GM12801 (cell line): ENCODE data around the gene RRAGA.

Experiments
- CTCF ChIP-seq: IDR thresholded peaks from one replicate; pipeline ENCODE4 v1.5.1; 2011; ENCODE audit warnings: control low read depth; ENCODE audit not compliant: insufficient read length; ENCODE audit errors: extremely low read depth

The RRAGA gene

DNA sequence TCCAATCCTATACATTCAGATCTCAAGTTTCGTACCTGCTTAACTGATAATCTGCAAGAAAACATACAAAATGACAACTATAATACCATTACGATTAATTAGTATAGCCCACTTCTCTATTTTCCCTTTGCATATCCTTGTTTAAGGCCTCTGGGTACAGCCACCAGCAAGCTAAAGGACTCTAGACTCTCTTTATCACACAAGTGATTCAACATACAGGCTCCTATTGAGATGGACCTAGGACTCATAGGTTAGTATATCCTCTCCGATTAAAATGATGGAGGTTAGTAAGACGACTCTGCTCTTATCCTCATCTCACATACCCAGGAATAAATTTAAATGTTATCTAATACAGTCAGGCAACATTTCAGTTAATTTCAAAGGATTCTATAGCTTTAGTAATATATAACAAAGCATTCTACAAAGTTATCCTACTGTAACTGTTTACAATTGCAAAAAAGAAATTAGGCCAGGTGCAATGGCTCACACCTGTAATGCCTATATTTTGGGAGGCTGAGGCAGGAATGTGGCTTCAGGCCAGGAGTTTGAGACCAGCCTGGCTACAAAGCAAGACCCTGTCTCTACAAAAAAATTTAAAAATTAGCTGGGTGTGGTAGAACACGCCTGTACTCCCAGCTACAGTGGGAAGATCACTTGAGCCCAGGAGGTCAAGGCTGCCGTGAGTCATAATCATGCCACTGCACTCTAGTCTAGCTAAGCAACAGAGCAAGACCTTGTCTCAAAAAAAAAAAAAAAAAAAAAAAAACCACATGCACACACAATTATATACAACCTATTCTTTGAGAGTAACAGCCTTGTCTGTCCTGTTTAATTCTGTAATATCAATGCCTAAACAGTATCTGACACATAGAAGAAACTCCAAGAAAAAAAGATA is 38.1 kb downstream of the RRAGA start:
- TF ChIP-seq CTCF = no peak
